ENCODE measurements around the gene BUB1. TPM values are rescaled to one million over a fixed set of nuclear protein-coding genes. Genes with fewer than 3 reads are reported as not detected.

BUB1 gene
- total and polyA plus RNA-seq, 2 of the 8 experiments (the other 6 are each of a cell fraction or from before 2014, with no cell fraction given) = 48.4 to 113 TPM

DNA sequence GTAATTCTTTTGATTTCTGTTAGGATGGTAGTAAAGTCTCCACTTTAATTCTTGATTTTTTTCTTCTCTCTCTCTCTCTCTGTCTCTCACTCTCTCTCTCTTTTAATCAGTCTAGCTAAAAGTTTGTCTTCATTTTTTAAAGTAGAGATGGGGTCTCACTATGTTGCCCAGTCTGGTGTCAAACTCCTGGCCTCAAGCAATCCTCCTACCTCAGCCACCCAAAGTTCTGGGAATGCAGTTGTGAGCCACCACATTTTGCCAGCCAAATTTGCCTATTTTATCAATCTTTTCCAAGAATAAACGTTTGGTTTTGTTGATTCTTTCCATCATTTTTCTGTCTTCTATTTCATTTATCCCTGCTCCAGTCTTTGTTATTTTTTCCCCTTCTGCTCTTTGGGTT, 30.6 kb upstream of the BUB1 start:
- DNase-seq (ENCODE audit: low read depth in 1 of 2, low spot score in 2 of 2) = no peak
- Histone ChIP-seq H4K20me1 (replicated peaks in 1 of 2; ENCODE audit: control insufficient read depth in 1 of 2, insufficient read depth in 2 of 2, low read length in 2 of 2) (no peaks in the 10 kb centered on the region), H3K23me2 (ENCODE audit: low read depth, low read length) (no peaks in the 10 kb centered on the region), H2BK15ac (ENCODE audit: low read length) (no peak overlapping the region), H3K23ac (ENCODE audit: insufficient read length) (no peak overlapping the region), H3K4ac (replicated peaks; ENCODE audit: insufficient read length, low read depth, low read length) (no peak overlapping the region), H3K36me3 (ENCODE audit: control insufficient read depth in 2 of 4, insufficient read depth in 4 of 4, low read length in 3 of 4) (no peaks in the 10 kb centered on the region), H3K4me3 (ENCODE audit: extremely low read depth in 1 of 4, insufficient read depth in 2 of 4, low read depth in 3 of 4, low read length in 4 of 4) (no peak overlapping the region), H3K56ac (replicated peaks; ENCODE audit: insufficient read length, low read depth, low read length) (no peak overlapping the region), H3K9ac (replicated peaks in 1 of 4; ENCODE audit: extremely low read depth in 1 of 4, low read depth in 3 of 4, low read length in 3 of 4) (no peak overlapping the region), H3K4me2 (ENCODE audit: insufficient read depth in 1 of 2, low read depth in 2 of 2, low read length in 2 of 2) (no peak overlapping the region), H3K79me1 (ENCODE audit: low read depth, low read length) (no peaks in the 10 kb centered on the region), H2BK120ac (replicated peaks; ENCODE audit: low read depth, low read length) (no peak overlapping the region), H4K8ac (ENCODE audit: extremely low read depth, insufficient read depth, low read length) (no peak overlapping the region), H3K14ac (ENCODE audit: insufficient read length) (no peak overlapping the region), H2BK12ac (ENCODE audit: low read depth, low read length) (no peak overlapping the region), H3K4me1 (replicated peaks in 1 of 4; ENCODE audit: control insufficient read depth in 3 of 4, insufficient read depth in 4 of 4, low read length in 3 of 4) (no peaks in the 10 kb centered on the region), H3K27me3 (replicated peaks in 1 of 4; ENCODE audit: control insufficient read depth in 3 of 4, extremely low read depth in 1 of 4, insufficient read depth in 3 of 4, low read length in 3 of 4) (no peaks in the 10 kb centered on the region), H3K79me2 (ENCODE audit: control insufficient read depth in 1 of 2, insufficient read depth in 2 of 2, low read length in 2 of 2) (no peaks in the 10 kb centered on the region), H4K91ac (replicated peaks; ENCODE audit: insufficient read length, low read length) (no peak overlapping the region), H2BK20ac (ENCODE audit: low read length) (no peak overlapping the region), H3K27ac (ENCODE audit: low read depth, low read length) (no peak overlapping the region), H3K9me3 (ENCODE audit: insufficient read depth in 2 of 2, low read depth in 1 of 2, low read length in 1 of 2) (no peaks in the 10 kb centered on the region), H3K18ac (ENCODE audit: extremely low read depth, low read length) (no peak overlapping the region), H2AFZ (ENCODE audit: low read length) (no peak overlapping the region), H4K5ac (ENCODE audit: insufficient read length, low read depth, low read length) (no peak overlapping the region), H2AK5ac (ENCODE audit: low read depth, low read length) (no peak overlapping the region), H2BK5ac (ENCODE audit: low read depth, low read length) (no peak overlapping the region)
- TF ChIP-seq KDM1A (IDR thresholded peaks at IDR 0.05; ENCODE audit: borderline replicate concordance, low read length) (0 out of 2 replicates have a peak, but pooled peaks have one; percentile 30), POLR2A (IDR thresholded peaks at IDR 0.05; ENCODE audit: control extremely low read depth in 1 of 2, low read depth in 2 of 2, low read length in 2 of 2) (no peak)
- 56% methylated on average over 1 of the region's 1 CpG; no CpG with 5 or more reads in 1 of the 2 experiments for WGBS, 2 experiments (ENCODE audit: extremely low coverage in 1 of 2, insufficient coverage in 1 of 2, insufficient read length in 1 of 2, insufficient replicate concordance in 2 of 2, low coverage in 1 of 2, low lambda C conversion rate in 2 of 2, missing lambda C conversion rate in 1 of 2)
- CTCF ChIA-PET (ENCODE audit: partially characterized antibody) = no interaction called here
- no peak for FAIRE-seq
- POLR2A ChIA-PET (ENCODE audit: partially characterized antibody) = interaction anchor here (1.4 kb wide), 1 partner anchor 19 kb away, joined by 6 read pairs; no protein-coding TSS in a partner anchor
